Daoy (cell line): ENCODE results near the gene CACNB2. TPM values are rescaled to one million over a fixed set of nuclear protein-coding genes. Genes with fewer than 3 reads are reported as not detected.

ENCODE experiments used
- DNase-seq: peaks from one replicate; pipeline ENCODE4 v3.0.0-alpha.2; 2015; ENCODE audit warnings: low read depth
- total RNA-seq: library from RNA; depleted of rRNA; stranded (reverse); fragments of >200 nt; shearing (Covaris generic); gene quantifications from 2 replicates; pipeline ENCODE4 v1.2.3, GENCODE V29; 2014

CACNB2 gene
- total RNA-seq, 1 experiment from 2014 or later, result 0.06 TPM

- no peak for DNase-seq
Measured at GRCh38 chr10:18226336-18226735, 86.1 kb downstream of the CACNB2 start.

- peak; percentile 13 for DNase-seq
Measured at GRCh38 chr10:18229826-18230225, 89.6 kb downstream of the CACNB2 start.

GRCh38 chr10:18230794-18231193 is 90.6 kb downstream of the CACNB2 start:
- no peak for DNase-seq

- DNase-seq, result no peak
Measured at GRCh38 chr10:18231480-18231879, 91.3 kb downstream of the CACNB2 start.

- DNase-seq, result peak; percentile 13
Measured at GRCh38 chr10:18233775-18234174, 93.6 kb downstream of the CACNB2 start.

GRCh38 chr10:18235477-18235876 is 95.3 kb downstream of the CACNB2 start:
- no peak for DNase-seq

GRCh38 chr10:18236756-18237155 is 96.5 kb downstream of the CACNB2 start:
- DNase-seq, result no peak

- peak; percentile 11 for DNase-seq
Measured at GRCh38 chr10:18238870-18239485, 98.8 kb downstream of the CACNB2 start.

- no peak for DNase-seq
Measured at GRCh38 chr10:18240185-18240882, 100.1 kb downstream of the CACNB2 start.

- DNase-seq, result peak; percentile 14
Measured at GRCh38 chr10:18246967-18247366, 106.7 kb downstream of the CACNB2 start.

GRCh38 chr10:18252086-18252485 is 111.9 kb downstream of the CACNB2 start:
- DNase-seq, result no peak

GRCh38 chr10:18254086-18254485 is 113.9 kb downstream of the CACNB2 start:
- DNase-seq, result no peak

- DNase-seq, result no peak
Measured at GRCh38 chr10:18254692-18255091, 114.5 kb downstream of the CACNB2 start.

GRCh38 chr10:18260310-18260922 is 120.2 kb downstream of the CACNB2 start:
- DNase-seq, result no peak

- DNase-seq, result no peak
Measured at GRCh38 chr10:18261063-18261610, 120.9 kb downstream of the CACNB2 start.

- DNase-seq, result no peak
Measured at GRCh38 chr10:18261768-18262231, 121.6 kb downstream of the CACNB2 start.

- DNase-seq, result no peak
Measured at GRCh38 chr10:18264466-18265050, 124.3 kb downstream of the CACNB2 start.

GRCh38 chr10:18268005-18268404 is 127.8 kb downstream of the CACNB2 start:
- no peak for DNase-seq

- no peak for DNase-seq
Measured at GRCh38 chr10:18271491-18271890, 131.3 kb downstream of the CACNB2 start.

GRCh38 chr10:18273039-18273438 is 132.8 kb downstream of the CACNB2 start:
- no peak for DNase-seq

GRCh38 chr10:18278181-18278580 is 138.0 kb downstream of the CACNB2 start:
- DNase-seq, result no peak

GRCh38 chr10:18279173-18279572 is 138.9 kb downstream of the CACNB2 start:
- DNase-seq, result peak; percentile 21
